ENCODE data around the gene GSTT2B.

GRCh38 chr22:23925020-23925606, 35.9 kb downstream of the GSTT2B start:
- TF ChIP-seq POLR2A (IDR thresholded peaks at IDR 0.05; ENCODE audit: low read depth, low read length) (no peak), POLR2AphosphoS5 (IDR thresholded peaks at IDR 0.05; ENCODE audit: low read depth, low read length) (no peak), TAF1 (IDR thresholded peaks at IDR 0.05; ENCODE audit: low read depth, low read length) (no peak), POU2F2 (IDR thresholded peaks at IDR 0.05; ENCODE audit: low read depth, low read length) (no peak)
